Measurements from ENCODE around the gene RNFT1.
"Not testable (repeated sequence)": the region's sequence is repeated elsewhere in the genome, so short reads cannot be mapped to it uniquely, and the experiment has no call there.

- TF ChIP-seq, protein P1, sequence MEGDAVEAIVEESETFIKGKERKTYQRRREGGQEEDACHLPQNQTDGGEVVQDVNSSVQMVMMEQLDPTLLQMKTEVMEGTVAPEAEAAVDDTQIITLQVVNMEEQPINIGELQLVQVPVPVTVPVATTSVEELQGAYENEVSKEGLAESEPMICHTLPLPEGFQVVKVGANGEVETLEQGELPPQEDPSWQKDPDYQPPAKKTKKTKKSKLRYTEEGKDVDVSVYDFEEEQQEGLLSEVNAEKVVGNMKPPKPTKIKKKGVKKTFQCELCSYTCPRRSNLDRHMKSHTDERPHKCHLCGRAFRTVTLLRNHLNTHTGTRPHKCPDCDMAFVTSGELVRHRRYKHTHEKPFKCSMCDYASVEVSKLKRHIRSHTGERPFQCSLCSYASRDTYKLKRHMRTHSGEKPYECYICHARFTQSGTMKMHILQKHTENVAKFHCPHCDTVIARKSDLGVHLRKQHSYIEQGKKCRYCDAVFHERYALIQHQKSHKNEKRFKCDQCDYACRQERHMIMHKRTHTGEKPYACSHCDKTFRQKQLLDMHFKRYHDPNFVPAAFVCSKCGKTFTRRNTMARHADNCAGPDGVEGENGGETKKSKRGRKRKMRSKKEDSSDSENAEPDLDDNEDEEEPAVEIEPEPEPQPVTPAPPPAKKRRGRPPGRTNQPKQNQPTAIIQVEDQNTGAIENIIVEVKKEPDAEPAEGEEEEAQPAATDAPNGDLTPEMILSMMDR (IDR thresholded peaks at IDR 0.05), result not testable (repeated sequence)
- TF ChIP-seq STAT6 (CRISPR knock-in tag; conservative IDR thresholded peaks at IDR 0.05; ENCODE audit: low read depth); EMX1 (CRISPR knock-in tag; IDR thresholded peaks at IDR 0.05); AFF4 (CRISPR knock-in tag; IDR thresholded peaks at IDR 0.05; ENCODE audit: borderline replicate concordance); MAX (CRISPR knock-in tag; IDR thresholded peaks at IDR 0.05); ETV6 (CRISPR knock-in tag; IDR thresholded peaks at IDR 0.05): not testable (repeated sequence)
- TF ChIP-seq, protein P2, sequence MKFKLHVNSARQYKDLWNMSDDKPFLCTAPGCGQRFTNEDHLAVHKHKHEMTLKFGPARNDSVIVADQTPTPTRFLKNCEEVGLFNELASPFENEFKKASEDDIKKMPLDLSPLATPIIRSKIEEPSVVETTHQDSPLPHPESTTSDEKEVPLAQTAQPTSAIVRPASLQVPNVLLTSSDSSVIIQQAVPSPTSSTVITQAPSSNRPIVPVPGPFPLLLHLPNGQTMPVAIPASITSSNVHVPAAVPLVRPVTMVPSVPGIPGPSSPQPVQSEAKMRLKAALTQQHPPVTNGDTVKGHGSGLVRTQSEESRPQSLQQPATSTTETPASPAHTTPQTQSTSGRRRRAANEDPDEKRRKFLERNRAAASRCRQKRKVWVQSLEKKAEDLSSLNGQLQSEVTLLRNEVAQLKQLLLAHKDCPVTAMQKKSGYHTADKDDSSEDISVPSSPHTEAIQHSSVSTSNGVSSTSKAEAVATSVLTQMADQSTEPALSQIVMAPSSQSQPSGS (CRISPR knock-in tag; IDR thresholded peaks at IDR 0.05; ENCODE audit: borderline replicate concordance, low read depth), result not testable (repeated sequence)
Measured at GRCh38 chr17:59959574-59959973, 5.0 kb downstream of the RNFT1 start.

All from WTC11 (cell line).